GM21447 (cell line): ENCODE results near the gene CDH8.

Experiments used
- ATAC-seq: cut with Tn5 transposase; IDR thresholded peaks from one replicate; pipeline ENCODE4 v1.9.1; 2021; ENCODE audit not compliant: unreplicated experiment

The CDH8 gene

GRCh38 chr16:62036101-62036801 is at the start of gene CDH8:
CDH8 (minus strand) TSS chr16:62036438; CDS start chr16:62021403, 15,035 bp downstream.
- no peak for ATAC-seq

- ATAC-seq = no peak
These were observed 43.0 kb upstream of the CDH8 start for GRCh38 chr16:62079236-62079635.

- ATAC-seq = no peak
These were observed 41.8 kb upstream of the CDH8 start for GRCh38 chr16:62077998-62078397.

GRCh38 chr16:62076886-62077285 is 40.6 kb upstream of the CDH8 start:
- ATAC-seq = no peak

- ATAC-seq = no peak
These were observed 32.5 kb upstream of the CDH8 start for GRCh38 chr16:62068747-62069146.

GRCh38 chr16:62067981-62068380 is 31.7 kb upstream of the CDH8 start:
- no peak for ATAC-seq

GRCh38 chr16:62067182-62067581 is 30.9 kb upstream of the CDH8 start:
- no peak for ATAC-seq

GRCh38 chr16:62066747-62067146 is 30.5 kb upstream of the CDH8 start:
- ATAC-seq = no peak

- ATAC-seq = no peak
These were observed 27.9 kb upstream of the CDH8 start for GRCh38 chr16:62064173-62064572.

GRCh38 chr16:62060089-62060488 is 23.9 kb upstream of the CDH8 start:
- ATAC-seq = no peak

- ATAC-seq = no peak
These were observed 23.3 kb upstream of the CDH8 start for GRCh38 chr16:62059527-62059926.

- ATAC-seq = no peak
These were observed 22.2 kb upstream of the CDH8 start for GRCh38 chr16:62058412-62058811.

- ATAC-seq = no peak
These were observed 15.7 kb upstream of the CDH8 start for GRCh38 chr16:62051942-62052341.

- ATAC-seq = no peak
These were observed 14.6 kb upstream of the CDH8 start for GRCh38 chr16:62050793-62051192.

GRCh38 chr16:62046801-62047200 is 10.6 kb upstream of the CDH8 start:
- no peak for ATAC-seq

- no peak for ATAC-seq
These were observed 5.2 kb upstream of the CDH8 start for GRCh38 chr16:62041401-62041800.

GRCh38 chr16:62038646-62039045 is 2.4 kb upstream of the CDH8 start:
- ATAC-seq = no peak

- no peak for ATAC-seq
These were observed 2.0 kb upstream of the CDH8 start for GRCh38 chr16:62038225-62038624.

- no peak for ATAC-seq
These were observed 531 bp upstream of the CDH8 start for GRCh38 chr16:62036802-62037135.

GRCh38 chr16:62035115-62036092 is 834 bp downstream of the CDH8 start:
- ATAC-seq = no peak

GRCh38 chr16:62034231-62035114 is 1.8 kb downstream of the CDH8 start:
- no peak for ATAC-seq
